WTC11 (cell line): ENCODE measurements around the gene RRN3. TPM values are rescaled to one million over a fixed set of nuclear protein-coding genes. Genes with fewer than 3 reads are reported as not detected.
A peak's percentile ranks its signal among the peaks of the same experiment; 100 is the strongest.

Experiments
- ATAC-seq: fragments of 200-7000 bp; cut with Tn5 transposase; 2 replicates; pipeline ENCODE4 v1.10.0; 2021; ENCODE audit warnings: mild to moderate bottlenecking, moderate library complexity
- CTCF ChIA-PET: fragments of 300-600 bp; sonication (Branson Sonifier 250); formaldehyde crosslinking; loops from one replicate; lab custom pipeline; 2021; ENCODE audit warnings: antibody characterized with exemption; lab: Charles Lee
- POLR2A ChIA-PET: fragments of 350-600 bp; sonication (Branson Sonifier 250); formaldehyde crosslinking; loops from one replicate; lab custom pipeline; 2021; ENCODE audit warnings: antibody characterized with exemption; lab: Charles Lee
- DNase-seq: peaks from one replicate; pipeline ENCODE4 v3.0.0; 2021; ENCODE audit warnings: low spot score
- H3K27ac Mint-ChIP-seq: 2 replicates; pipeline ENCODE4 v1.8.0; 2021; ENCODE audit warnings: mixed read lengths
- H3K27me3 Mint-ChIP-seq: 2 replicates; pipeline ENCODE4 v1.8.0; 2021; ENCODE audit warnings: low read depth, mild to moderate bottlenecking, moderate library complexity, mixed read lengths
- H3K36me3 Mint-ChIP-seq: 2 replicates; pipeline ENCODE4 v1.8.0; 2021; ENCODE audit warnings: mixed read lengths
- H3K4me1 Mint-ChIP-seq: 2 replicates; pipeline ENCODE4 v1.8.0; 2022; ENCODE audit warnings: mixed read lengths
- H3K4me3 Mint-ChIP-seq: 2 replicates; pipeline ENCODE4 v1.8.0; 2021; ENCODE audit warnings: mild to moderate bottlenecking, moderate library complexity, mixed read lengths
- H3K9me3 Mint-ChIP-seq: 2 replicates; pipeline ENCODE4 v1.8.0; 2021; ENCODE audit warnings: mixed read lengths
- CREB1 ChIP-seq: sonication (generic); formaldehyde crosslinking; IDR thresholded peaks from 2 replicates; pipeline ENCODE4 v1.8.0; 2023; ENCODE audit warnings: mild to moderate bottlenecking, missing genetic modification reagents
- ELF4 ChIP-seq: sonication (generic); formaldehyde crosslinking; IDR thresholded peaks from 2 replicates; pipeline ENCODE4 v1.8.1; 2022; ENCODE audit warnings: low read depth, mild to moderate bottlenecking, moderate library complexity, missing genetic modification reagents
- HMGA2 ChIP-seq: fragments of 250-450 bp; sonication (Bioruptor Pico); IDR thresholded peaks from 2 replicates; pipeline ENCODE4 v1.4.0; 2021; ENCODE audit warnings: mild to moderate bottlenecking, moderate library complexity
- IRF2 ChIP-seq: sonication (generic); formaldehyde crosslinking; IDR thresholded peaks from 2 replicates; pipeline ENCODE4 v1.8.0; 2022; ENCODE audit warnings: low read depth, missing genetic modification reagents, borderline replicate concordance
- JAZF1 ChIP-seq: fragments of 250-450 bp; sonication (Bioruptor Pico); IDR thresholded peaks from 2 replicates; pipeline ENCODE4 v1.9.0; 2021; ENCODE audit warnings: moderate library complexity, mild to moderate bottlenecking, inconsistent platforms
- JUN ChIP-seq: sonication (generic); formaldehyde crosslinking; IDR thresholded peaks from 2 replicates; pipeline ENCODE4 v1.8.0; 2023; ENCODE audit warnings: mild to moderate bottlenecking, missing genetic modification reagents
- NR2C2 ChIP-seq: sonication (generic); formaldehyde crosslinking; IDR thresholded peaks from 2 replicates; pipeline ENCODE4 v1.8.0; 2022; ENCODE audit warnings: mild to moderate bottlenecking, missing genetic modification reagents
- OVOL2 ChIP-seq: fragments of 250-450 bp; sonication (Bioruptor Pico); IDR thresholded peaks from 2 replicates; pipeline ENCODE4 v1.9.0; 2021; ENCODE audit warnings: mild to moderate bottlenecking, borderline replicate concordance
- SMAD3 ChIP-seq: sonication (generic); formaldehyde crosslinking; IDR thresholded peaks from 2 replicates; pipeline ENCODE4 v1.8.0; 2022; ENCODE audit warnings: missing genetic modification reagents, mild to moderate bottlenecking, borderline replicate concordance
- TEAD1 ChIP-seq: sonication (generic); formaldehyde crosslinking; IDR thresholded peaks from 2 replicates; pipeline ENCODE4 v1.8.0; 2022; ENCODE audit warnings: mild to moderate bottlenecking, missing genetic modification reagents
- total RNA-seq: library from RNA; stranded (reverse); gene quantifications from 3 replicates; pipeline ENCODE4 v1.2.3, GENCODE V29; 2021
- TF ChIP-seq, protein P1 (sequence below): fragments of 250-450 bp; sonication (Bioruptor Pico); IDR thresholded peaks from 2 replicates; pipeline ENCODE4 v1.9.0; 2021; ENCODE audit warnings: mild to moderate bottlenecking
- TF ChIP-seq, protein P2 (sequence below): fragments of 250-450 bp; sonication (Bioruptor Pico); IDR thresholded peaks from 2 replicates; pipeline ENCODE4 v2.1.2; 2022; ENCODE audit warnings: mild to moderate bottlenecking, moderate library complexity
- TF ChIP-seq, protein P3 (sequence below): fragments of 250-450 bp; sonication (Bioruptor Pico); IDR thresholded peaks from 2 replicates; pipeline ENCODE4 v1.8.0; 2021; ENCODE audit warnings: mild to moderate bottlenecking
- TF ChIP-seq, protein P4 (sequence below): fragments of 250-450 bp; sonication (Bioruptor Pico); conservative IDR thresholded peaks from 2 replicates; pipeline ENCODE4 v1.9.0; 2021; ENCODE audit warnings: mild to moderate bottlenecking
- TF ChIP-seq, protein P5 (sequence below): sonication (generic); formaldehyde crosslinking; IDR thresholded peaks from 2 replicates; pipeline ENCODE4 v1.8.1; 2023; ENCODE audit warnings: mild to moderate bottlenecking, missing genetic modification reagents, borderline replicate concordance
- TF ChIP-seq, protein P6 (sequence below): sonication (generic); formaldehyde crosslinking; IDR thresholded peaks from 2 replicates; pipeline ENCODE4 v1.8.0; 2022; ENCODE audit warnings: missing genetic modification reagents
- TF ChIP-seq, protein P7 (sequence below): sonication (generic); formaldehyde crosslinking; IDR thresholded peaks from 2 replicates; pipeline ENCODE4 v1.8.1; 2023; ENCODE audit warnings: mild to moderate bottlenecking, missing genetic modification reagents, moderate library complexity

The RRN3 gene
- total RNA-seq, 1 experiment from 2014 or later = 25.6 TPM

DNA sequence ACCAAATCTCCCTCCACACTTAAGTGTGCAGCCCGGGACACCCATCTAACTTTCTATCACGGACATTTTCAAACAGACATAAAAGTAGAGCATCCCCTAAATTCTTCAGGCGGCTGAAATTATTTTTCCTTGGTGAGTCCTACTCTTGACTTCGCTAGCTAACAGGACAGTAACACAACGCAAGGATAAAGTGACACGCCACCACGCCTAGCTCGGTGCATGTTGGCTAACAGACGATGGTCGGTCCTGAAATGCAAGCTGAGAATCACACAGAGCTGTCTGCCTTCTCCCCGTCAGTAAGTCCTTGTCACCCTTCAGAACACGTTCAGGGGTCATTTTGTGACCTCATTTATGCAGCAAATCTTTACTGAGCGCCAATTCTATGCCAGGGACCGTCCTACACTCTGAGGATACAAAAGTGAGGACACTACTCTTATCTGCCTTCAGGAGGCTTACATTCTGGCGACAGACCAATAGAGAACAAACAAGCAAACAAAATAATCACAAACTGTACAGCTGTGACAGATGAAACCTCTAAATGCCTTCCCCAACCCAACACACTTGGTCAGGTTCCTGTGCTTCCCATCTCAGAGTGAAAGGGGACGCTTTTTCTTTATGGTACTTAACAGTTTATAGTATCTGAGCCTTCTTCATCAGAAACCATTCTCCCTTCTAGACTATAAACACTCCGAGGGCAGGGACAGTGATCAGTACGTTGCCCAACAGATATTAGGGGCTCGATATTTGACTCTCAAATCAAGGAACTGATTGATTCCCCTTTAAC lies 39.5 kb downstream of the RRN3 start:
- no peaks in the 10 kb centered on the region for H3K27me3 Mint-ChIP-seq
- H3K4me3 Mint-ChIP-seq = peak overlapping the region; percentile 85
- POLR2A ChIA-PET = no interaction called here
- CTCF ChIA-PET = no interaction called here
- H3K27ac Mint-ChIP-seq = 0 out of 2 replicates have a peak overlapping the region, but pooled peaks have one; percentile 47
- TF ChIP-seq HMGA2 (CRISPR knock-in tag) = no peak
- TF ChIP-seq IRF2 = no peak
- TF ChIP-seq, protein P1, sequence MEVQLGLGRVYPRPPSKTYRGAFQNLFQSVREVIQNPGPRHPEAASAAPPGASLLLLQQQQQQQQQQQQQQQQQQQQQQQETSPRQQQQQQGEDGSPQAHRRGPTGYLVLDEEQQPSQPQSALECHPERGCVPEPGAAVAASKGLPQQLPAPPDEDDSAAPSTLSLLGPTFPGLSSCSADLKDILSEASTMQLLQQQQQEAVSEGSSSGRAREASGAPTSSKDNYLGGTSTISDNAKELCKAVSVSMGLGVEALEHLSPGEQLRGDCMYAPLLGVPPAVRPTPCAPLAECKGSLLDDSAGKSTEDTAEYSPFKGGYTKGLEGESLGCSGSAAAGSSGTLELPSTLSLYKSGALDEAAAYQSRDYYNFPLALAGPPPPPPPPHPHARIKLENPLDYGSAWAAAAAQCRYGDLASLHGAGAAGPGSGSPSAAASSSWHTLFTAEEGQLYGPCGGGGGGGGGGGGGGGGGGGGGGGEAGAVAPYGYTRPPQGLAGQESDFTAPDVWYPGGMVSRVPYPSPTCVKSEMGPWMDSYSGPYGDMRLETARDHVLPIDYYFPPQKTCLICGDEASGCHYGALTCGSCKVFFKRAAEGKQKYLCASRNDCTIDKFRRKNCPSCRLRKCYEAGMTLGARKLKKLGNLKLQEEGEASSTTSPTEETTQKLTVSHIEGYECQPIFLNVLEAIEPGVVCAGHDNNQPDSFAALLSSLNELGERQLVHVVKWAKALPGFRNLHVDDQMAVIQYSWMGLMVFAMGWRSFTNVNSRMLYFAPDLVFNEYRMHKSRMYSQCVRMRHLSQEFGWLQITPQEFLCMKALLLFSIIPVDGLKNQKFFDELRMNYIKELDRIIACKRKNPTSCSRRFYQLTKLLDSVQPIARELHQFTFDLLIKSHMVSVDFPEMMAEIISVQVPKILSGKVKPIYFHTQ (CRISPR knock-in tag) = no peak
- TF ChIP-seq ELF4 = no peak
- TF ChIP-seq, protein P2, sequence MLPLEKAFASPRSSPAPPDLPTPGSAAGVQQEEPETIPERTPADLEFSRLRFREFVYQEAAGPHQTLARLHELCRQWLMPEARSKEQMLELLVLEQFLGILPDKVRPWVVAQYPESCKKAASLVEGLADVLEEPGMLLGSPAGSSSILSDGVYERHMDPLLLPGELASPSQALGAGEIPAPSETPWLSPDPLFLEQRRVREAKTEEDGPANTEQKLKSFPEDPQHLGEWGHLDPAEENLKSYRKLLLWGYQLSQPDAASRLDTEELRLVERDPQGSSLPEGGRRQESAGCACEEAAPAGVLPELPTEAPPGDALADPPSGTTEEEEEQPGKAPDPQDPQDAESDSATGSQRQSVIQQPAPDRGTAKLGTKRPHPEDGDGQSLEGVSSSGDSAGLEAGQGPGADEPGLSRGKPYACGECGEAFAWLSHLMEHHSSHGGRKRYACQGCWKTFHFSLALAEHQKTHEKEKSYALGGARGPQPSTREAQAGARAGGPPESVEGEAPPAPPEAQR (CRISPR knock-in tag) = no peak
- TF ChIP-seq, protein P3, sequence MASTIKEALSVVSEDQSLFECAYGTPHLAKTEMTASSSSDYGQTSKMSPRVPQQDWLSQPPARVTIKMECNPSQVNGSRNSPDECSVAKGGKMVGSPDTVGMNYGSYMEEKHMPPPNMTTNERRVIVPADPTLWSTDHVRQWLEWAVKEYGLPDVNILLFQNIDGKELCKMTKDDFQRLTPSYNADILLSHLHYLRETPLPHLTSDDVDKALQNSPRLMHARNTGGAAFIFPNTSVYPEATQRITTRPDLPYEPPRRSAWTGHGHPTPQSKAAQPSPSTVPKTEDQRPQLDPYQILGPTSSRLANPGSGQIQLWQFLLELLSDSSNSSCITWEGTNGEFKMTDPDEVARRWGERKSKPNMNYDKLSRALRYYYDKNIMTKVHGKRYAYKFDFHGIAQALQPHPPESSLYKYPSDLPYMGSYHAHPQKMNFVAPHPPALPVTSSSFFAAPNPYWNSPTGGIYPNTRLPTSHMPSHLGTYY (CRISPR knock-in tag) = no peak
- TF ChIP-seq NR2C2 (CRISPR knock-in tag) = no peak
- no peak for TF ChIP-seq OVOL2 (CRISPR knock-in tag)
- TF ChIP-seq CREB1 (CRISPR knock-in tag) = no peak
- TF ChIP-seq, protein P4, sequence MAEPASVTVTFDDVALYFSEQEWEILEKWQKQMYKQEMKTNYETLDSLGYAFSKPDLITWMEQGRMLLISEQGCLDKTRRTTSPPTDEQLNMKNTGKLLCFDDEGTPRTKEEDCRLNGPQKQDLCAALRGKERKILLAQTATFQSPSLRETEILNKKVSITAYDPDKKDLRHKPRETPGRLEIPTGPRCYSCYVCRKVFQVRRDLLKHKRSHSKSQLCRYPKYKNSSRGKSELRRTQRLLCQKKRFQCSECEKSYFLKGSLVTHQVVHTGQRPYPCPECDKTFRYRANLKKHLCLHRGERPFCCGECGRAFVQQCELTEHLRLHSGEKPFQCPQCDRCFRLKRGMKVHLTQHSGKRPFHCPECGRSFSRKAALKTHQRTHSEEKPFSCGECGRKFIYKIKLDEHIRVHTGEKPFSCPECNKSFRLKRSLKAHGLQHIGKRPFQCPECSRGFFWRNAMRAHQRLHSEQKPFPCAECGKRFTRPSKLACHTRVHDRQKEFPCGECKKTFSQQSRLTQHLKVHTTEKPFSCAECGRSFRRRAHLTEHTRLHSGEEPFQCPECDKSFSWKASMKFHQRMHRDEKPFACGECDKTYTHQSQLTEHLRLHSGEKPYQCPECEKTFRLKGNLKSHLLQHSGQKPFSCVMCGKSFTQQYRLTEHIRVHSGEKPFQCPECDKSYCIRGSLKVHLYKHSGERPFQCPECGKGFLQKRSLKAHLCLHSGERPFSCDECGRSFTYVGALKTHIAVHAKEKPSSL (CRISPR knock-in tag) = no peak
- no peak for TF ChIP-seq JUN (CRISPR knock-in tag)
- TF ChIP-seq, protein P5, sequence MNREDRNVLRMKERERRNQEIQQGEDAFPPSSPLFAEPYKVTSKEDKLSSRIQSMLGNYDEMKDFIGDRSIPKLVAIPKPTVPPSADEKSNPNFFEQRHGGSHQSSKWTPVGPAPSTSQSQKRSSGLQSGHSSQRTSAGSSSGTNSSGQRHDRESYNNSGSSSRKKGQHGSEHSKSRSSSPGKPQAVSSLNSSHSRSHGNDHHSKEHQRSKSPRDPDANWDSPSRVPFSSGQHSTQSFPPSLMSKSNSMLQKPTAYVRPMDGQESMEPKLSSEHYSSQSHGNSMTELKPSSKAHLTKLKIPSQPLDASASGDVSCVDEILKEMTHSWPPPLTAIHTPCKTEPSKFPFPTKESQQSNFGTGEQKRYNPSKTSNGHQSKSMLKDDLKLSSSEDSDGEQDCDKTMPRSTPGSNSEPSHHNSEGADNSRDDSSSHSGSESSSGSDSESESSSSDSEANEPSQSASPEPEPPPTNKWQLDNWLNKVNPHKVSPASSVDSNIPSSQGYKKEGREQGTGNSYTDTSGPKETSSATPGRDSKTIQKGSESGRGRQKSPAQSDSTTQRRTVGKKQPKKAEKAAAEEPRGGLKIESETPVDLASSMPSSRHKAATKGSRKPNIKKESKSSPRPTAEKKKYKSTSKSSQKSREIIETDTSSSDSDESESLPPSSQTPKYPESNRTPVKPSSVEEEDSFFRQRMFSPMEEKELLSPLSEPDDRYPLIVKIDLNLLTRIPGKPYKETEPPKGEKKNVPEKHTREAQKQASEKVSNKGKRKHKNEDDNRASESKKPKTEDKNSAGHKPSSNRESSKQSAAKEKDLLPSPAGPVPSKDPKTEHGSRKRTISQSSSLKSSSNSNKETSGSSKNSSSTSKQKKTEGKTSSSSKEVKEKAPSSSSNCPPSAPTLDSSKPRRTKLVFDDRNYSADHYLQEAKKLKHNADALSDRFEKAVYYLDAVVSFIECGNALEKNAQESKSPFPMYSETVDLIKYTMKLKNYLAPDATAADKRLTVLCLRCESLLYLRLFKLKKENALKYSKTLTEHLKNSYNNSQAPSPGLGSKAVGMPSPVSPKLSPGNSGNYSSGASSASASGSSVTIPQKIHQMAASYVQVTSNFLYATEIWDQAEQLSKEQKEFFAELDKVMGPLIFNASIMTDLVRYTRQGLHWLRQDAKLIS = no peak
- ATAC-seq (no peak), DNase-seq (no peak)
- H3K4me1 Mint-ChIP-seq = peaks cover 12% of the 10 kb centered on the region; the same call in 1 of the 2 replicates
- no peaks in the 10 kb centered on the region for H3K9me3 Mint-ChIP-seq
- peaks cover 7% of the 10 kb centered on the region; the same call in 1 of the 2 replicates for H3K36me3 Mint-ChIP-seq

DNA sequence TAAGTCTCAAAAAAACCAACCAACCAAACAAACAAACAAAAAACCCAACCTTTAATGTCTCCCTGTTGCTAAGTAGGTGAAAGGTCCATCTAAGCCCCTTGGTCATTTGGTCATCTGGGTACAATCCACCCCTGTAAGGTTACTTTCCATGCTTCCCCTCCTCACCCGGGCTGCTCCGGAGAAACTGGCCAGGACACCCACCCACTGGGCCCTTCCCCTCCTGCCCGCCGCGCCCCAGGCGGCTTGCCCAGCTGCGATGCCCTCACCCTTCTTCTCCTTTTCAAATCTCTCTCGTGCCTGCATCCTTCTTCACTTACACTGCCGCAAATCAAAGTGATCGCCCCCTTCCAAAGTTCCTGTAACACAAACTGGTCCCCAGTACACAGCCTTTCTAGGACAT lies 40.2 kb downstream of the RRN3 start:
- peaks cover 2% of the 10 kb centered on the region; the same call in 1 of the 2 replicates for H3K36me3 Mint-ChIP-seq
- no peaks in the 10 kb centered on the region for H3K27me3 Mint-ChIP-seq
- DNase-seq (no peak), ATAC-seq (no peak)
- peaks cover 12% of the 10 kb centered on the region; the same call in 1 of the 2 replicates for H3K4me1 Mint-ChIP-seq
- no peaks in the 10 kb centered on the region for H3K9me3 Mint-ChIP-seq
- H3K27ac Mint-ChIP-seq = peak overlapping the region; percentile 47; the same call in 1 of the 2 replicates
- ChIA-PET POLR2A (no interaction called here), CTCF (no interaction called here)
- H3K4me3 Mint-ChIP-seq = peak overlapping the region; percentile 85
- TF ChIP-seq JAZF1 = no peak
- TF ChIP-seq, protein P6, sequence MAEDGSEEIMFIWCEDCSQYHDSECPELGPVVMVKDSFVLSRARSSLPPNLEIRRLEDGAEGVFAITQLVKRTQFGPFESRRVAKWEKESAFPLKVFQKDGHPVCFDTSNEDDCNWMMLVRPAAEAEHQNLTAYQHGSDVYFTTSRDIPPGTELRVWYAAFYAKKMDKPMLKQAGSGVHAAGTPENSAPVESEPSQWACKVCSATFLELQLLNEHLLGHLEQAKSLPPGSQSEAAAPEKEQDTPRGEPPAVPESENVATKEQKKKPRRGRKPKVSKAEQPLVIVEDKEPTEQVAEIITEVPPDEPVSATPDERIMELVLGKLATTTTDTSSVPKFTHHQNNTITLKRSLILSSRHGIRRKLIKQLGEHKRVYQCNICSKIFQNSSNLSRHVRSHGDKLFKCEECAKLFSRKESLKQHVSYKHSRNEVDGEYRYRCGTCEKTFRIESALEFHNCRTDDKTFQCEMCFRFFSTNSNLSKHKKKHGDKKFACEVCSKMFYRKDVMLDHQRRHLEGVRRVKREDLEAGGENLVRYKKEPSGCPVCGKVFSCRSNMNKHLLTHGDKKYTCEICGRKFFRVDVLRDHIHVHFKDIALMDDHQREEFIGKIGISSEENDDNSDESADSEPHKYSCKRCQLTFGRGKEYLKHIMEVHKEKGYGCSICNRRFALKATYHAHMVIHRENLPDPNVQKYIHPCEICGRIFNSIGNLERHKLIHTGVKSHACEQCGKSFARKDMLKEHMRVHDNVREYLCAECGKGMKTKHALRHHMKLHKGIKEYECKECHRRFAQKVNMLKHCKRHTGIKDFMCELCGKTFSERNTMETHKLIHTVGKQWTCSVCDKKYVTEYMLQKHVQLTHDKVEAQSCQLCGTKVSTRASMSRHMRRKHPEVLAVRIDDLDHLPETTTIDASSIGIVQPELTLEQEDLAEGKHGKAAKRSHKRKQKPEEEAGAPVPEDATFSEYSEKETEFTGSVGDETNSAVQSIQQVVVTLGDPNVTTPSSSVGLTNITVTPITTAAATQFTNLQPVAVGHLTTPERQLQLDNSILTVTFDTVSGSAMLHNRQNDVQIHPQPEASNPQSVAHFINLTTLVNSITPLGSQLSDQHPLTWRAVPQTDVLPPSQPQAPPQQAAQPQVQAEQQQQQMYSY (CRISPR knock-in tag) = no peak
- TF ChIP-seq TEAD1 = no peak
- TF ChIP-seq SMAD3 (CRISPR knock-in tag) = no peak
- TF ChIP-seq, protein P7, sequence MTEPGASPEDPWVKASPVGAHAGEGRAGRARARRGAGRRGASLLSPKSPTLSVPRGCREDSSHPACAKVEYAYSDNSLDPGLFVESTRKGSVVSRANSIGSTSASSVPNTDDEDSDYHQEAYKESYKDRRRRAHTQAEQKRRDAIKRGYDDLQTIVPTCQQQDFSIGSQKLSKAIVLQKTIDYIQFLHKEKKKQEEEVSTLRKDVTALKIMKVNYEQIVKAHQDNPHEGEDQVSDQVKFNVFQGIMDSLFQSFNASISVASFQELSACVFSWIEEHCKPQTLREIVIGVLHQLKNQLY (CRISPR knock-in tag) = no peak
